Stimulated activated CD8-positive, alpha-beta memory T cell treated with anti-CD3 and anti-CD28 coated beads, Interleukin-12 subunit alpha, Interleukin-12 subunit beta, amount 100 ng/mL, for 24 hours (primary cell): ENCODE results near the gene SDK2.

Source experiments
- DNase-seq: peaks from one replicate; pipeline ENCODE4 v3.0.0-alpha.2; 2020; ENCODE audit errors: extremely low read depth

Gene SDK2

DNA sequence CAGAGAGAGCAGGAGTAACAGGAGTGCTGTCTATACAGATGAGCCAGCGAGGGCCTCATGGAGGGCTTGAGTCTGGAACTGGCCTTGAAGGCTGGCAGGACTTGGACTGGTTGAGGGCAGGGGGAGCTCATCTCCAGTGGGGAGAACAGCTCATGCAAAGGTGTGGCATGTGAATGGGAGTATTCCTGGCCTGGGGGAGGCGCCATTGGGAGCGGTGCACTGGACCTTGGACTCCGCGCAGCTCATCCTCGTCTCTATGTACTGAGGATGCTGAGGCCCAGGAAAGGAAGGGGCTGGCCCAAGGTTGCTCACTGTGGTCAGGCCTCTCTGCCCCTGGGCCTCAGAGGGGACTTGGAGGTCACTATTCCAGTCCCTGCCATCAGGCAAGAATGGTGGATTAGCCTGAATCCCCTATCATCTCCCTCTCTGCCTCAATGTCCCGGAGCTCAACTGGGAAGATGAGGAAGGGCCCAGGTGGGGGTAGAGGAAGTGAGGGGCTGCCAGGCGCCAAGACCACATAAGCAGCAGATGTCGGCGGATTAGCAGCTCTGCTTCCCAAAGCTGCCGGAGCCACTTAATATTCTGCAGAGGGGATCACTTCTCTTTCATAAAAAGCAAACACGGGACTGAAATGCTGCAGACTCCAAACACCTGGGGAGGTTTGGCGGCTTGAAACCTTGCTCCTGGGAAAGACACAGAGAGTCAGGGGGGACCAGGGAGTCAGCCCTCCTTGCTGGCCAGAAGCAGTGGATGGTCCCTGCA is 88.9 kb downstream of the SDK2 start:
- DNase-seq, result no peak

GRCh38 chr17:73554498-73554897 is 89.7 kb downstream of the SDK2 start:
- DNase-seq, result no peak

DNA sequence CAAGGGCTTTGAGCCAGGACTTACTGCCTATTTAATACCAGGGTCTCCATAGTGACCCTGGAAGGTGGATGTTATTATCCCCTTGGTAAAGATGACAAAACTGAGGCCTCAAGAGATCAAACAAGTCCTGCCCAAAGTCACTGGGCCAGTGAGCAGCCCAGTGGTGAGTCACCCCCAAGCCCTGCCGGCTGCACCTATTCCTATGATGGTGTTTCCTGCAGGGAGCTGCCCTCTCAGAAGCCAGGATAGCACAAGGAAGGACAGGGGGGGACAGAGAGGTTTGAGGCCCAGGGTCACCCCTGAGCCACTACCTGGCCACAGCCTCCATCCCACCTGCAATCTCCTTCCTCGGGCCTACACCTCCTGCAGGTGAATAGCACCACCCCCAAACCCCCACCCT is 90.9 kb downstream of the SDK2 start:
- DNase-seq, result no peak

DNA sequence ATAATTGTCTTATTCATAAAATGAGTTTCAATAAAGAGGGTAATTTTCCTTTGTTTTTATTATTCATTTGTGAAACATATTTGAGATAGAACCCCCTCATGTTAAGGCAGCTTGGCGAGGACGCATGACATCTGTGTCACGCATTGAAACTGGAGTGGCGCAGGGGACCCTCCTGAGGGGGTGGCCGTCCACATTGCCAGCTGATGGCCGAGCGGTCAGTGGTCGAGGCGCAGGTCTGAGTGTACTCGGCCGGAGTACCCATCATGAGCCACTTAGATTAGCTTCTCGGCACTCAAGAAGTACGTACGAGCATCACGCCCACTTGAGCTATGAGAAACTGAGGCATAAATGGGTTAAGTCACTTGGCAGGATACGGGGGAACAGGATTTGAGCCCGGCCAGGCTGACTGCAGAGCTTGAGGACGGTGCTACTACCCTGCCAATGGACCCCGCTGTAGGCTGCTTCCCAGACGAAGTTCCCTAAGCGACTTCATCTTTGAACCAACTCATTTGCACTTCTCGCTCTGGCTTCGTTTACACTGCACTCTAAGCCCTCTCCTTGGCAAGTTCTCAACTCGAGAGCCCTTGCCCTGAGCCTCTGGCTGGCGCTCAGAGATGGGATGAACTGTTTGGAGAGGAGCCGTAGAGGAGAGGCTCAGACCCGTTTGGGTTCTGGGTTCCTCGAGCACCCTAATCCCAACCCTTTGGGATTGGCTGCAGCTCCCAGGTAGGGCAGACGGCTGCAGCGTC is 91.8 kb downstream of the SDK2 start:
- DNase-seq, result no peak

GRCh38 chr17:73551759-73552158 is 92.5 kb downstream of the SDK2 start:
- DNase-seq, result no peak

GRCh38 chr17:73551144-73551543 is 93.1 kb downstream of the SDK2 start:
- DNase-seq, result no peak

DNA sequence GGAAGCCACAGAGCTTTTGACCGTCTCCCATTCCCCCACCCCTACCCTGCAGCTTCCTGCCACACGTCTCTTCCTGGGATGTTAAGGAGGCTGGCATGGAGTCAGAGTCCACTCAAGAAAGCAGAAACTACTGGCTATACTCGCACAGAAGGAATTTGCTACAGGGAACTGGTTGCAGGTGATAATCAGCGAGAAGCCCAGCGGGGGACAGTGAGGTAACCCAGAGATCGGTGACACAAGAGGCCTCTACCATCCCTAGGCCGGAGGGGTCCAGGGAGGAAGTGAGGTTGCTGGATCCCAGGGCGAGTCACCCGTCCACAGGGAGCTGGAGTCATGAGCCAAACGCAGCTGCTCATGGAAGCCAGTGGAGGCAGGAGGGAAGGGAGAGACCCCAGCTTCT is 93.7 kb downstream of the SDK2 start:
- no peak for DNase-seq

DNA sequence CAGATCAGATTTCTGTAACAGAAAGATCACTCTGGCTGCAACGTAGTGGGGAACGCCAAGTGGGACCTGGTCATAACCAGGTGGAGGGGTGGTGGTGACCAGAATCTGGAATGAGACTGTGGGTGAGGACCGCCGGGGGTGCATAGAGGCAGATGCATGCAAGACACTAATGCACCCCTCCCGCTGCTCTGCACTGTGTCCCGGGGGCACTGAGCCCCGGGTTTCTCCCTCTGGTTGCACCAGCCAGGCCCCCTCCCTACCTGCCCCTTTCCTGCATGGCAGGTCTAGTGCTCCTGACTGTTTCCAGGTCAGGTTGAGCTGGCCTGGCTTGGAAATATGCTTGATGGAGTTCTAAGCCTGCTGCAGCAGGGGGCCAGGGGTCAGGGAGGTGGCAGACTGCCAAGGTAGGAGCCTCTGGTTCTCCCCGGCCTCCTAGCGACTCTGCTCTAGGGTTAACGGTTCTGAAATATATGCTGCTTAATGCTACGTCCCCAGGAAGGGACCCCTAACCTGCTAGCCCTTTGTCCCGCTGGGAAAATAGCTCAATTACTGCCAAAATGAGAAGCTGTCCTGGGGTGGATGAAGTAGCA is 94.3 kb downstream of the SDK2 start:
- no peak for DNase-seq

DNA sequence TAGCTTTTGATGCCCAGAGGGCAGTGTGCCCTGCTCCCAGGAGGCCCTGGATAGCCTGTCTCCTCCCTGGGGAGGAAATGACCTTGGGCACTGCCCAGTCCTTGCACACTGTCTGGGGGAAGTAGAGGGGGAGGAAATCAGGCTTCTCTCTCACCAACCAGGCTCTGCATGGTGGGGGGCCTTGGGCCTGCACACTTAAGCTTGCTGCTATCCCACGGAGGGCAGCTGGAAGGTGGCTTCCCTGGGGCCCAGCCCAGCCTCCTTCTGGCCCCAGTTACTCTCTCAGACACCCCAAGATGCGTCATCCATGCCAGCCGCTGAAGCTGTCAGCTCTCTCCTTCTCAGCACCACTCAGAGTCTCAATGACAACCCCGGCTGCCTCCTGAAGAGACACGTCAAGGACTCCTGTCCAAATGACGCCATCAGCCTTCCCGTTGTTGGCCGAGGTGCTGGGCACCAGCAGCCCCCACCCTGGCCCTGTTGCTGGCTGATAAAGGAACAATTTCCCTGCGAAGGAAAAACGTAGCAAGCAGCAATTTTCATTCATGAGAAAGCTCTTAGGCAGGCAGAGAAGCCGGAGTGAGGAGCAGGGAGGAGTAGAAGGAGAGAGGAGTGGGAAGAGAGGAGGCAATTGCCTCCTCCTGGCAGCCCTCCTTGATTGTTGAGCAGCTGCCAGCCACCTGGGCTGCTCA is 95.5 kb downstream of the SDK2 start:
- no peak for DNase-seq

DNA sequence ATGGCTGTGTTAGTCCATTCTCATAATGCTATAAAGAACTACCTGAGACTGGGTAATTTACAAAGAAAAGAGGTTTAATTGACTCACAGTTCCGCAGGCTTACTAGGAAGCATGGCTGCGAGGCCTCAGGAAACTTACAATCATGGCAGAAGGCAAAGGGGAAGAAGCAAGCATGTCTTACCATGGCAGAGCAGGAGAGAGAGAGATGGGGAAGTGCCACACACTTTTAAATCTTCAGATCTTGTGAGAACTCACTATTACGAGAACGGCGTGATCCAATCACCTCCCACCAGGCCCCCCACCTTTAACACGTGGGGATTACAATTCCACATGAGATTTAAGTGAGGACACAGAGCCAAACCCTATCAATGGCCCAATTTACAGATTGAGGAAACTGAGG is 96.5 kb downstream of the SDK2 start:
- DNase-seq, result no peak

- no peak for DNase-seq
Observed at GRCh38 chr17:73546770-73547536, 97.3 kb downstream of the SDK2 start.

DNA sequence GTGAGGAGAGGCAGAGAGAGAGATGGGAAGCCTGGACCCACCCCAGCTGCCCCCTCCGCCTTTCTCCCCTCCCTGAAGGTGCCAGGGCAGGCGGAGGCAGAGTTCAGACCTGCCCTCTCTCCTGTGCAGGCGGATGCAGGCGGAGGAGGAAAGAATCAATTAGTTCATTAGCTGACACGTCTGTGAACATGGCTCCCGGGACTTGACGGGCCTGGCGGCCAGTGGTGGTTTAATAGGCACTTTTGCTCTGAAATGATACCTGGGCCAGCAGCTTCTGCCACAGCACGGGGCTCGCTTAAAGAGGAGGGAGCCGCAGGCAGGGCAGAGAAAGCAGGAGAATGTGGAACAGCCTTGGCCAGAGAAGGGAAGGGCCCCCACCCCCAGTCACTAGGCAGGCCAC is 98.1 kb downstream of the SDK2 start:
- DNase-seq, result no peak

DNA sequence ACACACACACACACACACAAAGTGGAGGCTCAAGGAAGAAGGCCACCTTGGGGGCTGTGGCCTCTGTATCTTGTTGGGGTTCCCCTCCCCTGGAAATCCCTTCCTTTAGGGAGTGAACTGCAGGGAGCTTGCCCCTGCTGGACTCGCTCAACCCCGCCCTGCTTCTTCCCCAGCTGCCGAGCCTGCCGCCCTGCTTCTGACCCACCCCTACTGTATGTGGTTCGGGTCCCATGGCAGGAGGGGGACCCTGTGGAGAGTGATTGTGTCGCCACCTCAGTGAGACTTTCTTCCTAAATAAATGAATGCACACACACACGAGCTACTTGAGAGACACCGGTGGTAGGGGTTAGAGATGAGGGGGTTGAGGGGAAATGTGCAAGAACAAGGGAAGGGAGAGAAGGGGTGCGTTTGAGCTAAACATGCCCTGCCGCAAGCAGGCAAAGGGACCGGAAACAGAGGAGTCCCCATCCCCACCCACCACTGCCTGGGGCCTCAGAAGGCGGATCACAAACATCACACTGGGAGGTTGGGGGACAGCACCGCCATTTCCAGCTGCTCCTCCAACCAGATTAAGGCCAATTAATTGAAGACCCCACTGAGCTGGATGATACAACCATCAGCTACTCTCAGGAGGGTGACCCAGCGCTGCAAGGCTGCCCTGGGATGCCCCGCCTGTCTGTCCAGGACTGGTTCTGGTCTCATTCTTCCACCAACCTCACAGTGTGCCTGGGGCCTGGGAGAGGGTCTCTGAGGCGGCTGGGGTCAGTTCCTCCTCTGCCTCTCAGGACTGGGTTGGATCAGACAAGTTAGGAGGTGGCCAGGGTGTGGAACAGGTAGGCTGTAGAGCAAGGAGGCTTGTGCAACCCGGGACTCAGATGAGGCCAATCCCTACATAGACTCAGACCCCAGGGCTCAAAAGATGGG is 98.9 kb downstream of the SDK2 start:
- DNase-seq, result no peak

- DNase-seq, result no peak
Observed at GRCh38 chr17:73544333-73544732, 99.9 kb downstream of the SDK2 start.

GRCh38 chr17:73542323-73542722 is 101.9 kb downstream of the SDK2 start:
- no peak for DNase-seq

- no peak for DNase-seq
Observed at GRCh38 chr17:73541561-73541981, 102.7 kb downstream of the SDK2 start.

DNA sequence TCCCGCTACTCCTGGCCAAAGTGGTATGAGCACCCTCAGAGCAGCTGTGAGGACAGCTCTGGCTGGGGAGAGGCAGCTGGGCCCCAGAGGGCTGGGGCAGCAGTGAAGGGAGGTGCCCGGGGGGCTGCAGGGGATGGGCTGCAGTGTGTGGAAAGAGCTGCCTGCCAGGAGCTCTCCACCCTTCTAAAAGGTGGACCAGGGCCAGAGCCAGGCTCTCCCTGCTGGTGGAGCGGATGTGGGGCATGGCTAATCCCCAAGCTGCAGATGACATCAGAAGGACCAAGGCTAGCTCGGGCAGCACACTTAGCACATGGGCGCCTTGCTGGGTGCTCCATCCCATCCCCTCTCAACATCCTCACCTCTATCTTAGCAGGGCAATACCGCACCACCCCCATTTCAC is 103.1 kb downstream of the SDK2 start:
- no peak for DNase-seq

DNA sequence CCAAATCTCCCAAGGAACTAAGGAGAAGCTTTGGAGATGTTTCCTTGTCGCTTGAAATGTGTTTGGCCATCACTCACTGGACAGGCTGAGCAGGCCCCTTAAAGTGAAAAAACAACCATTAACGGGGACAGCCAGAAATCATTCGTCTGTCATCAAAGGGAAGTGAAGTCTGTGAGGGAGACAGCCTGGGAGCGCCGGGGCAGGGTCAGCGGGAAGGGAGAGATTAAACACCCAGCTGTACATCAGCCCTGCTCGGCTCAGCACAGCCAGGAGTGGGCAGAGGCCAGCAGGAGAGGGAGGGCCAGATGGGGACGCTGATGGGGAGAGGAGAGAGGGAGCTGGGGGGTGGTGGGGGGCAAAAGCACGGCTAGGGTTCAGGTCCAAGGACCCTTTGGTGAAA is 105.1 kb downstream of the SDK2 start:
- DNase-seq, result no peak

GRCh38 chr17:73538445-73538844 is 105.8 kb downstream of the SDK2 start:
- DNase-seq, result no peak
